Mesenchymal stem cell (in vitro differentiated cells and primary cell): Measurements from ENCODE around the gene P3H2.
A peak's percentile ranks its signal among the peaks of the same experiment; 100 is the strongest.

Experiments
- DNase-seq: peaks from one replicate; pipeline ENCODE4 v3.0.0-alpha.2; 2013
- H2AFZ ChIP-seq: one replicate; pipeline ENCODE4 v1.6.1; 2013; ENCODE audit warnings: low read depth, mild to moderate bottlenecking, control low read depth, inconsistent platforms, low read length, moderate library complexity
- H2AK5ac ChIP-seq: 2 replicates; pipeline ENCODE4 v1.6.1; 2013; ENCODE audit warnings: low read length, moderate library complexity, mild to moderate bottlenecking, inconsistent platforms; ENCODE audit not compliant: severe bottlenecking
- H2BK120ac ChIP-seq: one replicate; pipeline ENCODE4 v1.6.1; 2013; ENCODE audit warnings: low read depth, mild to moderate bottlenecking, inconsistent platforms, low read length, moderate library complexity
- H2BK12ac ChIP-seq, 2 experiments: one replicate each; pipeline ENCODE4 v1.6.1; 2013; ENCODE audit warnings: inconsistent platforms in 2 of 2, low read length in 2 of 2, mild to moderate bottlenecking in 2 of 2, moderate library complexity in 2 of 2, control low read depth in 1 of 2
- H2BK15ac ChIP-seq: one replicate; pipeline ENCODE4 v1.6.1; 2013; ENCODE audit warnings: mild to moderate bottlenecking, low read depth, inconsistent platforms; ENCODE audit not compliant: poor library complexity, severe bottlenecking
- H2BK5ac ChIP-seq: 2 replicates; pipeline ENCODE4 v1.6.1; 2013; ENCODE audit warnings: low read depth, mild to moderate bottlenecking, low read length, control low read depth, inconsistent platforms; ENCODE audit not compliant: poor library complexity, severe bottlenecking
- H3K14ac ChIP-seq, 2 experiments: one replicate each; pipeline ENCODE4 v1.6.1; 2013; ENCODE audit warnings: inconsistent platforms in 2 of 2, low read length in 2 of 2, control low read depth in 1 of 2, mild to moderate bottlenecking in 1 of 2, moderate library complexity in 1 of 2
- H3K18ac ChIP-seq, 2 experiments: one replicate each; pipeline ENCODE4 v1.6.1; 2013; ENCODE audit warnings: inconsistent platforms in 2 of 2, low read length in 2 of 2, control low read depth in 1 of 2, low read depth in 1 of 2, mild to moderate bottlenecking in 1 of 2
- H3K23ac ChIP-seq, 2 experiments: one replicate each; pipeline ENCODE4 v1.6.1; 2013; ENCODE audit warnings: inconsistent platforms in 2 of 2, low read length in 2 of 2, mild to moderate bottlenecking in 2 of 2, moderate library complexity in 2 of 2, control low read depth in 1 of 2
- H3K27ac ChIP-seq: 2 replicates; pipeline ENCODE4 v1.5.1; 2013; ENCODE audit warnings: mild to moderate bottlenecking, moderate library complexity, low read length, control low read depth, inconsistent platforms; ENCODE audit not compliant: poor library complexity, severe bottlenecking
- H3K27me3 ChIP-seq, 2 experiments: 2 replicates each; pipeline versions ENCODE4 v1.6.1 to v1.7.0; 2013; ENCODE audit warnings: low read length in 2 of 2, mild to moderate bottlenecking in 2 of 2, moderate library complexity in 2 of 2, control low read depth in 1 of 2, inconsistent platforms in 1 of 2; ENCODE audit not compliant: control insufficient read depth in 1 of 2, insufficient read depth in 1 of 2
- H3K36me3 ChIP-seq, 2 experiments: 2 replicates each; pipeline versions ENCODE4 v1.6.1 to v1.7.0; 2013; ENCODE audit warnings: low read length in 2 of 2, control low read depth in 1 of 2, inconsistent platforms in 1 of 2, low read depth in 1 of 2, mild to moderate bottlenecking in 1 of 2; ENCODE audit not compliant: insufficient read depth in 2 of 2, control insufficient read depth in 1 of 2
- H3K4ac ChIP-seq, 2 experiments: one replicate each; pipeline ENCODE4 v1.6.1; 2013; ENCODE audit warnings: inconsistent platforms in 2 of 2, low read length in 2 of 2, mild to moderate bottlenecking in 2 of 2, moderate library complexity in 2 of 2, control low read depth in 1 of 2, low read depth in 1 of 2
- H3K4me1 ChIP-seq: 2 replicates; pipeline ENCODE4 v1.6.1; 2013; ENCODE audit warnings: low read depth, low read length, control low read depth; ENCODE audit not compliant: control insufficient read depth, insufficient read depth
- H3K4me2 ChIP-seq: 2 replicates; pipeline ENCODE4 v1.6.1; 2013; ENCODE audit warnings: low read length, mild to moderate bottlenecking, inconsistent platforms; ENCODE audit not compliant: poor library complexity, severe bottlenecking
- H3K4me3 ChIP-seq, 2 experiments: 2 replicates each; pipeline versions ENCODE4 v1.5.1 to v1.7.0; 2013; ENCODE audit warnings: low read length in 2 of 2, mild to moderate bottlenecking in 2 of 2, control low read depth in 1 of 2, low read depth in 1 of 2; ENCODE audit not compliant: insufficient read depth in 1 of 2
- H3K79me1 ChIP-seq: replicated peaks from 2 replicates; pipeline ENCODE4 v1.6.1; 2013; ENCODE audit warnings: mild to moderate bottlenecking, control low read depth, low read length, inconsistent platforms; ENCODE audit not compliant: poor library complexity, severe bottlenecking
- H3K9ac ChIP-seq: 2 replicates; pipeline ENCODE4 v1.7.0; 2013; ENCODE audit warnings: mild to moderate bottlenecking, low read length, moderate library complexity
- H3K9me3 ChIP-seq: 2 replicates; pipeline ENCODE4 v1.7.0; 2013; ENCODE audit warnings: mild to moderate bottlenecking, low read length; ENCODE audit not compliant: control insufficient read depth
- H4K8ac ChIP-seq: one replicate; pipeline ENCODE4 v1.6.1; 2013; ENCODE audit warnings: inconsistent platforms, mild to moderate bottlenecking, low read length, moderate library complexity
- H4K91ac ChIP-seq: one replicate; pipeline ENCODE4 v1.6.1; 2013; ENCODE audit warnings: mild to moderate bottlenecking, low read length, inconsistent platforms
- WGBS: methylation state at CpG from one replicate; pipeline ENCODE4 v1.1.7; 2013; ENCODE audit warnings: mixed read lengths; 5-methylcytosine and 5-hydroxymethylcytosine counted together

The P3H2 gene

DNA sequence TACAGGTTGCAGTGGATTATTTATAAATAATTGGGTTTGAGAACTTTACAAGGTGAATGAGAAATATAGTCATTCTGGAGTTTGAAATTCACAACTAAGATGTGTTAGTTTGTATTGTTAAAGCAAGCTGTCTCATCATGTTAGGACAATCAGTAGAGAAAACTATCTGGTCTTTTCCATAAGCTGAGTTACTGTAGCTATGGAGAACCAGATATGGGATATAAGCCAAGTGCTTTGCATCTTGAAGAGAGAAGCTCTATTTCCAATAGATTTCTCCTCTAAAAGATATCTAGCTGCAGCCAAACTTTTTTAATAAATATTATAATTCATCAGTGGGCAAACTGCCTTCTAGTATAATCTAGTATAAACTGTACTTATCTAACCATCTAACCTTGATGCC lies 11.3 kb downstream of the P3H2 start:
- no peak overlapping the region for H3K4ac ChIP-seq
- H2AFZ ChIP-seq, result no peak overlapping the region
- H2BK5ac ChIP-seq, result no peak overlapping the region
- H3K18ac ChIP-seq, result no peak overlapping the region
- no peak overlapping the region for H3K9ac ChIP-seq
- H3K9me3 ChIP-seq, result no peaks in the 10 kb centered on the region
- no peak for DNase-seq
- H3K27ac ChIP-seq, result peak overlapping the region; percentile 58
- no peak overlapping the region for H2BK15ac ChIP-seq
- no peak overlapping the region for H3K23ac ChIP-seq
- H2AK5ac ChIP-seq, result no peak overlapping the region
- no peak overlapping the region for H3K14ac ChIP-seq
- no peak overlapping the region for H3K4me3 ChIP-seq
- H3K79me1 ChIP-seq, result peaks cover 1% of the 10 kb centered on the region
- no peak overlapping the region for H4K91ac ChIP-seq
- H3K4me2 ChIP-seq, result no peak overlapping the region
- H3K27me3 ChIP-seq, result no peaks in the 10 kb centered on the region
- H2BK12ac ChIP-seq, result no peak overlapping the region
- H2BK120ac ChIP-seq, result no peak overlapping the region
- no peak overlapping the region for H4K8ac ChIP-seq
- H3K36me3 ChIP-seq, result no peaks in the 10 kb centered on the region
- H3K4me1 ChIP-seq, result peaks cover 1% of the 10 kb centered on the region

DNA sequence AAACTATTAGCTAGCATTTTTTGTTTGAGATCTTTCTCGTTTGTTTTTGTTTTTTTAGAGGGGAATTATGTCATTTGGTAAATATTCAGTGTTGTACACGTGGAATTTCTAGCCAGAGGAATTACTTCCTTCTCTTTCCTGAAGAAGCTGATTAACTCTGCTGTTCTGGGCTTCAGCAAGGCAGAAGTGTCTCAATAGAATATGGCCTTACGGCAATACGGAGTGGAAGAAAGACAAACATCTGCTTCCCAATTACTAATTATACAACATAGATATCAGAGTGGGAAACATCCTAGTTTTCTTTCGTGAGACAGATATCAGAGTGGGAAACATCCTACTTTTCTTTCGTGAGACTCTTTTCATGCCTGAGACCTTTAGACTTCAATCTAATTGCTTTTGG lies 11.9 kb downstream of the P3H2 start:
- no peak overlapping the region for H2BK15ac ChIP-seq
- H3K9me3 ChIP-seq, result no peaks in the 10 kb centered on the region
- H3K4me1 ChIP-seq, result peaks cover 1% of the 10 kb centered on the region
- no peak overlapping the region for H2AFZ ChIP-seq
- no peak overlapping the region for H2BK12ac ChIP-seq
- H3K27me3 ChIP-seq, result no peaks in the 10 kb centered on the region
- no peak overlapping the region for H2AK5ac ChIP-seq
- peak overlapping the region; percentile 58 for H3K27ac ChIP-seq
- no peak overlapping the region for H3K18ac ChIP-seq
- no peak overlapping the region for H2BK120ac ChIP-seq
- no peaks in the 10 kb centered on the region for H3K36me3 ChIP-seq
- WGBS, result 61% methylated on average over 6 of the region's 6 CpGs
- no peak overlapping the region for H4K91ac ChIP-seq
- no peak overlapping the region for H3K14ac ChIP-seq
- H3K9ac ChIP-seq, result no peak overlapping the region
- H3K79me1 ChIP-seq, result peaks cover 1% of the 10 kb centered on the region
- H3K4ac ChIP-seq, result no peak overlapping the region
- no peak overlapping the region for H3K4me3 ChIP-seq
- no peak overlapping the region for H4K8ac ChIP-seq
- no peak overlapping the region for H3K23ac ChIP-seq
- peak overlapping the region; percentile 39 for H3K4me2 ChIP-seq
- no peak overlapping the region for H2BK5ac ChIP-seq
- no peak for DNase-seq

- no peak overlapping the region for H3K4me3 ChIP-seq
- no peak overlapping the region for H3K18ac ChIP-seq
- H3K27ac ChIP-seq, result no peak overlapping the region
- no peaks in the 10 kb centered on the region for H3K27me3 ChIP-seq
- no peak overlapping the region for H3K23ac ChIP-seq
- H2AK5ac ChIP-seq, result no peak overlapping the region
- H3K36me3 ChIP-seq, result no peaks in the 10 kb centered on the region
- H2BK15ac ChIP-seq, result no peak overlapping the region
- H3K9me3 ChIP-seq, result no peaks in the 10 kb centered on the region
- H4K8ac ChIP-seq, result no peak overlapping the region
- WGBS, result 100% methylated on average over 1 of the region's 1 CpG
- no peak overlapping the region for H3K9ac ChIP-seq
- no peak overlapping the region for H3K4me2 ChIP-seq
- H2AFZ ChIP-seq, result no peak overlapping the region
- H2BK5ac ChIP-seq, result no peak overlapping the region
- no peak overlapping the region for H2BK120ac ChIP-seq
- H3K14ac ChIP-seq, result no peak overlapping the region
- peaks cover 1% of the 10 kb centered on the region for H3K79me1 ChIP-seq
- DNase-seq, result no peak
- no peak overlapping the region for H4K91ac ChIP-seq
- no peak overlapping the region for H2BK12ac ChIP-seq
- peaks cover 1% of the 10 kb centered on the region for H3K4me1 ChIP-seq
- H3K4ac ChIP-seq, result no peak overlapping the region
Observed at GRCh38 chr3:190105876-190106275, 14.8 kb downstream of the P3H2 start.

DNA sequence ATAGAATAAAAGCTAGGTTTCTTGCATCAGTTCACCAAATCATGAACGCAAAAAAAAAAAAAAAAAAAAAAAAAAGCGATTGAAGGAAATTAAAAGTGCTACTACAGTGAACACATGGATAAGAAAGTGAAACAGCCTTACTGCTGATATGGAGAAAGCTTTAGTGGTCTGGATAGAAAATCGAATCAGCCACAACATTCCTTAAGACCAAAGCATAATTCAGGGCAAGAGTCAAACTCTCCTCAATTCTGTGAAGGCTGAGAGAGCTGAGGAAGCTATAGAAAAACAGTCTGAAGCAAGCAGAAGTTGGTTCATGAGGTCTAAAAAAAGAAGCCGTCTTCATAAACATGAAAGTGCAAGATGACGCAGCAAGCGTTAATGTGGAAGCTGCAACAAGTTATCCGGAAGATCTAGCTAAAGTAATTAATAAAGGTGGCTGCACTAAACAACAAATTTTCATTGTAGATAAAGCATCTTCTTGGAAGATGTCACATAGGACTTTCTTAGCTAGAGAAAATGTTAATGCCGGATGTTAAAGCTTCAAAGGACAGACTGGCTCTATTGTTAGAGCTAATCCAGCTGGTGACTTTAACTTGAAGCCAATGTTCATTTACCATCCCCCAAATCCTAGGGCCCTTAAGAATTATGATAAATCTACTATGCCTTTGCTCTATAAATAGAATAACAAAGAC lies 19.2 kb downstream of the P3H2 start:
- H4K91ac ChIP-seq, result no peak overlapping the region
- no peak overlapping the region for H3K14ac ChIP-seq
- no peak overlapping the region for H2BK15ac ChIP-seq
- H3K27me3 ChIP-seq, result no peaks in the 10 kb centered on the region
- no peak overlapping the region for H3K9ac ChIP-seq
- no peak overlapping the region for H2BK120ac ChIP-seq
- no peak overlapping the region for H2BK12ac ChIP-seq
- peak; percentile 82 for DNase-seq
- no peak overlapping the region for H2AFZ ChIP-seq
- peak overlapping the region; percentile 84 for H3K27ac ChIP-seq
- no peak overlapping the region for H3K23ac ChIP-seq
- H3K79me1 ChIP-seq, result peaks cover 2% of the 10 kb centered on the region
- peak overlapping the region; percentile 46 for H3K4me2 ChIP-seq
- no peak overlapping the region for H3K4me3 ChIP-seq
- 43% methylated on average over 5 of the region's 8 CpGs for WGBS
- H3K9me3 ChIP-seq, result no peaks in the 10 kb centered on the region
- H3K36me3 ChIP-seq, result no peaks in the 10 kb centered on the region
- no peak overlapping the region for H3K4ac ChIP-seq
- H2AK5ac ChIP-seq, result no peak overlapping the region
- H3K18ac ChIP-seq, result no peak overlapping the region
- peaks cover 1% of the 10 kb centered on the region for H3K4me1 ChIP-seq
- H2BK5ac ChIP-seq, result no peak overlapping the region
- no peak overlapping the region for H4K8ac ChIP-seq
